H1 (cell line): ENCODE results near the gene DNAAF3. TPM values are rescaled to one million over a fixed set of nuclear protein-coding genes. Genes with fewer than 3 reads are reported as not detected.

Experiments
- CTCF ChIA-PET: fragments of 300-600 bp; sonication (Branson Sonifier 250); formaldehyde crosslinking; loops from one replicate; lab custom pipeline; 2021; ENCODE audit not compliant: partially characterized antibody; lab: Charles Lee
- POLR2A ChIA-PET: fragments of 300-600 bp; sonication (Branson Sonifier 250); formaldehyde crosslinking; loops from one replicate; lab custom pipeline; 2021; ENCODE audit warnings: inconsistent platforms; ENCODE audit not compliant: partially characterized antibody; lab: Charles Lee
- DNase-seq, 2 experiments: peaks; one replicate each; pipeline versions ENCODE4 v3.0.0 to v3.0.0-alpha.2; 2010 to 2022; ENCODE audit warnings: low spot score in 2 of 2, low read depth in 1 of 2, mixed read lengths in 1 of 2
- FAIRE-seq: peaks from 2 replicates; lab custom pipeline; 2011; peaks lifted over from hg19 to GRCh38; lab: Jason Lieb, UNC
- H2AFZ ChIP-seq: 2 replicates; pipeline ENCODE4 v1.8.1; 2012; ENCODE audit warnings: low read length, inconsistent platforms
- H2AK5ac ChIP-seq: 2 replicates; pipeline ENCODE4 v1.6.1; 2013; ENCODE audit warnings: low read depth, low read length
- H2BK120ac ChIP-seq: replicated peaks from 2 replicates; pipeline ENCODE3; 2013; ENCODE audit warnings: low read depth, low read length, inconsistent platforms
- H2BK12ac ChIP-seq: 2 replicates; pipeline ENCODE4 v1.6.1; 2013; ENCODE audit warnings: low read depth, low read length
- H2BK15ac ChIP-seq: 2 replicates; pipeline ENCODE4 v1.6.1; 2013; ENCODE audit warnings: low read length
- H2BK20ac ChIP-seq: 2 replicates; pipeline ENCODE4 v1.6.1; 2013; ENCODE audit warnings: low read length
- H2BK5ac ChIP-seq: 2 replicates; pipeline ENCODE4 v1.6.1; 2013; ENCODE audit warnings: low read depth, low read length
- H3K14ac ChIP-seq: 2 replicates; pipeline ENCODE4 v1.6.1; 2013; ENCODE audit warnings: inconsistent platforms; ENCODE audit not compliant: insufficient read length
- H3K18ac ChIP-seq: 2 replicates; pipeline ENCODE4 v1.6.1; 2013; ENCODE audit warnings: low read length; ENCODE audit errors: extremely low read depth
- H3K23ac ChIP-seq: 2 replicates; pipeline ENCODE4 v1.6.1; 2013; ENCODE audit warnings: inconsistent platforms; ENCODE audit not compliant: insufficient read length
- H3K23me2 ChIP-seq: 2 replicates; pipeline ENCODE4 v1.6.1; 2013; ENCODE audit warnings: low read depth, low read length
- H3K27ac ChIP-seq: 2 replicates; pipeline ENCODE4 v1.6.1; 2011; ENCODE audit warnings: low read depth, low read length, inconsistent platforms
- H3K27me3 ChIP-seq, 4 experiments: replicated peaks in 1 of 4; 1 replicate in 1 of 4; 2 replicates in 3 of 4; pipeline versions ENCODE4 v1.6.1 to v1.8.1; 2011 to 2013; ENCODE audit warnings: low read length in 3 of 4, mild to moderate bottlenecking in 3 of 4, inconsistent platforms in 2 of 4, mixed read lengths in 2 of 4, moderate library complexity in 1 of 4; ENCODE audit not compliant: control insufficient read depth in 3 of 4, insufficient read depth in 3 of 4; ENCODE audit errors: extremely low read depth in 1 of 4
- H3K36me3 ChIP-seq, 4 experiments: 2 replicates each; pipeline versions ENCODE4 v1.6.1 to v1.8.1; 2011 to 2013; ENCODE audit warnings: mild to moderate bottlenecking in 4 of 4, low read length in 3 of 4, moderate library complexity in 2 of 4, control low read depth in 1 of 4, inconsistent platforms in 1 of 4; ENCODE audit not compliant: insufficient read depth in 4 of 4, control insufficient read depth in 2 of 4
- H3K4ac ChIP-seq: replicated peaks from 2 replicates; pipeline ENCODE3; 2013; ENCODE audit warnings: low read length, low read depth, mixed read lengths, inconsistent platforms; ENCODE audit not compliant: insufficient read length
- H3K4me1 ChIP-seq, 4 experiments: replicated peaks in 1 of 4; 1 replicate in 1 of 4; 2 replicates in 3 of 4; pipeline versions ENCODE4 v1.6.1 to v1.8.1; 2011 to 2013; ENCODE audit warnings: low read length in 3 of 4, inconsistent platforms in 2 of 4, mixed read lengths in 1 of 4; ENCODE audit not compliant: insufficient read depth in 4 of 4, control insufficient read depth in 3 of 4
- H3K4me2 ChIP-seq, 2 experiments: 2 replicates each; pipeline versions ENCODE4 v1.6.1 to v1.8.1; 2011 to 2013; ENCODE audit warnings: low read depth in 2 of 2, low read length in 2 of 2, control low read depth in 1 of 2, inconsistent platforms in 1 of 2, mild to moderate bottlenecking in 1 of 2; ENCODE audit not compliant: insufficient read depth in 1 of 2
- H3K4me3 ChIP-seq, 4 experiments: fragments of 200-600, 300-600 bp in 1 of 4; sonication (generic), shearing (Covaris generic), sonication (Bioruptor Twin) in 1 of 4; 2 replicates each; pipeline versions ENCODE4 v1.5.1 to v1.8.1; 2011 to 2016; ENCODE audit warnings: low read length in 4 of 4, low read depth in 3 of 4, control low read depth in 2 of 4, inconsistent platforms in 2 of 4, mild to moderate bottlenecking in 2 of 4, mixed read lengths in 1 of 4, moderate library complexity in 1 of 4; ENCODE audit not compliant: insufficient read depth in 2 of 4; ENCODE audit errors: extremely low read depth in 1 of 4
- H3K56ac ChIP-seq: replicated peaks from 2 replicates; pipeline ENCODE3; 2013; ENCODE audit warnings: low read depth, mild to moderate bottlenecking, mixed read lengths, low read length, inconsistent platforms; ENCODE audit not compliant: insufficient read length
- H3K79me1 ChIP-seq: 2 replicates; pipeline ENCODE4 v1.6.1; 2013; ENCODE audit warnings: low read depth, low read length, control low read depth
- H3K79me2 ChIP-seq, 2 experiments: 2 replicates each; pipeline versions ENCODE4 v1.6.1 to v1.8.1; 2012 to 2013; ENCODE audit warnings: low read length in 2 of 2, mild to moderate bottlenecking in 2 of 2, inconsistent platforms in 1 of 2; ENCODE audit not compliant: insufficient read depth in 2 of 2, control insufficient read depth in 1 of 2
- H3K9ac ChIP-seq, 4 experiments: replicated peaks in 1 of 4; 1 replicate in 1 of 4; 2 replicates in 3 of 4; pipeline versions ENCODE4 v1.6.1 to v1.8.1; 2011 to 2013; ENCODE audit warnings: low read depth in 3 of 4, low read length in 3 of 4, control low read depth in 2 of 4, mild to moderate bottlenecking in 2 of 4, moderate library complexity in 2 of 4, inconsistent platforms in 1 of 4; ENCODE audit errors: extremely low read depth in 1 of 4
- H3K9me3 ChIP-seq, 2 experiments: 2 replicates each; pipeline versions ENCODE4 v1.6.1 to v1.8.1; 2012 to 2013; ENCODE audit warnings: mild to moderate bottlenecking in 2 of 2, moderate library complexity in 2 of 2, control low read depth in 1 of 2, inconsistent platforms in 1 of 2, low read depth in 1 of 2, low read length in 1 of 2, mixed read lengths in 1 of 2; ENCODE audit not compliant: insufficient read depth in 2 of 2
- H4K20me1 ChIP-seq, 2 experiments: replicated peaks in 1 of 2; 2 replicates each; pipeline versions ENCODE3 to v1.8.1; 2011 to 2013; ENCODE audit warnings: inconsistent platforms in 2 of 2, low read length in 2 of 2, mild to moderate bottlenecking in 1 of 2; ENCODE audit not compliant: insufficient read depth in 2 of 2, control insufficient read depth in 1 of 2
- H4K5ac ChIP-seq: 2 replicates; pipeline ENCODE4 v1.6.1; 2013; ENCODE audit warnings: low read length, low read depth, mixed read lengths, inconsistent platforms; ENCODE audit not compliant: insufficient read length
- H4K8ac ChIP-seq: 2 replicates; pipeline ENCODE4 v1.8.0; 2013; ENCODE audit warnings: mild to moderate bottlenecking, moderate library complexity, low read length, inconsistent platforms; ENCODE audit not compliant: insufficient read depth; ENCODE audit errors: extremely low read depth
- H4K91ac ChIP-seq: replicated peaks from 2 replicates; pipeline ENCODE3; 2013; ENCODE audit warnings: low read length, mixed read lengths, inconsistent platforms; ENCODE audit not compliant: insufficient read length
- BRCA1 ChIP-seq: IDR thresholded peaks from 2 replicates; pipeline ENCODE4 v1.6.1; 2012; ENCODE audit warnings: low read depth, low read length, improper control_type of control experiment
- CBX5 ChIP-seq: fragments of 300-800, 300-1000 bp; sonication (generic); IDR thresholded peaks from 2 replicates; pipeline ENCODE4 v1.7.1; 2016; ENCODE audit warnings: antibody characterized with exemption, low read length, low read depth
- NRF1 ChIP-seq: IDR thresholded peaks from 2 replicates; pipeline ENCODE4 v1.6.1; 2011; ENCODE audit warnings: mild to moderate bottlenecking, low read depth, low read length, improper control_type of control experiment
- SP1 ChIP-seq: IDR thresholded peaks from 2 replicates; pipeline ENCODE4 v1.6.1; 2011; ENCODE audit warnings: low read depth, low read length
- WGBS, 2 experiments: shearing (Covaris generic) in 1 of 2; methylation state at CpG; one replicate each; pipeline versions ENCODE4 v1.1.6 to v1.1.7; 2013 to 2015; ENCODE audit warnings: low lambda C conversion rate in 2 of 2, mixed read lengths in 2 of 2, inconsistent platforms in 1 of 2, low coverage in 1 of 2, missing lambda C conversion rate in 1 of 2; ENCODE audit not compliant: insufficient replicate concordance in 2 of 2, insufficient coverage in 1 of 2, insufficient read length in 1 of 2; ENCODE audit errors: extremely low coverage in 1 of 2, missing lambda C conversion rate in 1 of 2; 5-methylcytosine and 5-hydroxymethylcytosine counted together
- polyA plus RNA-seq, 7 experiments: library from polyadenylated mRNA; depleted of rRNA in 3 of 7; stranded (reverse) in 5 of 7; unstranded in 2 of 7; fragments of >200 nt in 5 of 7; fragments of 200-250 nt in 2 of 7; gene quantifications; 1 replicate in 5 of 7; 2 replicates in 1 of 7; 4 replicates in 1 of 7; pipeline versions ENCODE4 v1.2.1 to v1.2.3, GENCODE V29; 2011 to 2013; ENCODE audit warnings: missing spikeins in 2 of 7, mixed read lengths in 2 of 7
- total RNA-seq: library from RNA; stranded (reverse); fragmentation: NEBNext Ultra II Directional; extraction: Animal tissue kit (Norgen Biotek cat#: 25700); gene quantifications from 2 replicates; pipeline ENCODE4 v1.2.1, GENCODE V29; 2021

DNAAF3 gene
- total and polyA plus RNA-seq, 2 of the 8 experiments (the other 6 are each of a cell fraction or from before 2014, with no cell fraction given): 5.4 to 8.0 TPM

GRCh38 chr19:55186080-55186479 lies 19.7 kb upstream of the DNAAF3 start:
- TF ChIP-seq SP1 (no peak), BRCA1 (no peak), CBX5 (no peak), NRF1 (no peak)
- Histone ChIP-seq H3K23ac (no peak overlapping the region), H4K20me1 (peaks cover 0 to 4% of the 10 kb centered on the region in 2 experiments), H2BK120ac (no peak overlapping the region), H3K56ac (no peak overlapping the region), H2BK15ac (no peak overlapping the region), H2BK12ac (no peak overlapping the region), H3K4me1 (no peaks in the 10 kb centered on the region), H3K4ac (no peak overlapping the region), H2BK5ac (no peak overlapping the region), H2AFZ (no peak overlapping the region), H3K79me1 (no peaks in the 10 kb centered on the region), H3K27ac (no peak overlapping the region), H4K8ac (no peak overlapping the region), H2AK5ac (no peak overlapping the region), H3K9ac (no peak overlapping the region), H3K4me3 (no peak overlapping the region), H3K18ac (no peak overlapping the region), H2BK20ac (no peak overlapping the region), H3K79me2 (no peaks in the 10 kb centered on the region), H4K5ac (no peak overlapping the region), H4K91ac (no peak overlapping the region), H3K27me3 (peaks cover 0 to 15% (median 7%) of the 10 kb centered on the region in 4 experiments; a peak in 5 of 7 replicates), H3K14ac (no peak overlapping the region), H3K9me3 (no peaks in the 10 kb centered on the region), H3K23me2 (no peaks in the 10 kb centered on the region), H3K4me2 (no peak overlapping the region), H3K36me3 (no peaks in the 10 kb centered on the region)
- WGBS, 2 experiments: 81% methylated on average over 12 of the region's 12 CpGs; no CpG with 5 or more reads in 1 of the 2 experiments
- ChIA-PET CTCF (interaction anchor here (2.1 kb wide), 1 partner anchor 21 kb away, joined by 5 read pairs; no protein-coding TSS in a partner anchor), POLR2A (no interaction called here)
- no peak for FAIRE-seq
- no peak for DNase-seq
